COLO668 (cell line): ENCODE data around the gene PKD1.

Experiments used
- DNase-seq: peaks from one replicate; lab custom pipeline; 2025; ENCODE audit not compliant: unreplicated experiment; lab: John Stamatoyannopoulos, UW

Gene PKD1

GRCh38 chr16:2056077-2056476, 79.6 kb downstream of the PKD1 start:
- peak; percentile 44 for DNase-seq

GRCh38 chr16:2054543-2055245, 81.0 kb downstream of the PKD1 start:
- DNase-seq: peak; percentile 96

- DNase-seq: no peak
These were observed 81.8 kb downstream of the PKD1 start for GRCh38 chr16:2053897-2054296.

GRCh38 chr16:2053211-2053610, 82.5 kb downstream of the PKD1 start:
- no peak for DNase-seq

- DNase-seq: peak; percentile 25
These were observed 87.6 kb downstream of the PKD1 start for GRCh38 chr16:2048116-2048543.

GRCh38 chr16:2047330-2048115, 88.2 kb downstream of the PKD1 start, which contains the start of the genes NTHL1 and TSC2:
NTHL1 (minus strand) TSS chr16:2047834; CDS start chr16:2047823, 11 bp downstream.
TSC2 (plus strand) TSS chr16:2047985; CDS start chr16:2048616, 631 bp downstream.
- DNase-seq: peak; percentile 97

- DNase-seq: no peak
These were observed 88.8 kb downstream of the PKD1 start for GRCh38 chr16:2046893-2047329.

GRCh38 chr16:2045965-2046892, 89.5 kb downstream of the PKD1 start:
- no peak for DNase-seq

GRCh38 chr16:2044541-2044940, 91.2 kb downstream of the PKD1 start:
- peak; percentile 85 for DNase-seq

- DNase-seq: peak; percentile 97
These were observed 91.8 kb downstream of the PKD1 start for GRCh38 chr16:2043667-2044451.

- peak; percentile 93 for DNase-seq
These were observed 92.6 kb downstream of the PKD1 start for GRCh38 chr16:2042986-2043666.

- peak; percentile 98 for DNase-seq
These were observed 93.3 kb downstream of the PKD1 start for GRCh38 chr16:2042171-2042985.

GRCh38 chr16:2040787-2041522, 94.7 kb downstream of the PKD1 start:
- DNase-seq: peak; percentile 74

GRCh38 chr16:2040041-2040786, 95.5 kb downstream of the PKD1 start:
- DNase-seq: peak; percentile 30

- DNase-seq: peak; percentile 92
These were observed 96.2 kb downstream of the PKD1 start for GRCh38 chr16:2039274-2040031.
